KBM-7 (cell line): ENCODE data around the gene MAPRE3.
"Not testable (repeated sequence)": the region's sequence is repeated elsewhere in the genome, so short reads cannot be mapped to it uniquely, and the experiment has no call there.

Experiments used
- DNase-seq: peaks from one replicate; pipeline ENCODE4 v3.0.0-alpha.2; 2015
- in situ Hi-C: fragments of 300-500 bp; cut with MboI; formaldehyde crosslinking; loops from 2 replicates; pipeline ENCODE4 v1.14.3; 2020; ENCODE audit warnings: low sequenced_read_pairs, low pct_unique_long_range_greater_than_20kb, mixed read lengths

Gene MAPRE3

GRCh38 chr2:26970244-26970927 lies at the start of gene MAPRE3:
Gene MAPRE3, plus strand, starts transcription at chr2:26970637. Its CDS starts 51,582 bp downstream, at chr2:27022219.
- peak; percentile 85 for DNase-seq
- in situ Hi-C loops: no loop called here

- no peak for DNase-seq
- in situ Hi-C loops: no loop called here
Measured at GRCh38 chr2:26921323-26921722, 49.1 kb upstream of the MAPRE3 start.

GRCh38 chr2:26922405-26923188 lies 47.8 kb upstream of the MAPRE3 start:
- in situ Hi-C loops: no loop called here
- peak; percentile 72 for DNase-seq

GRCh38 chr2:26923189-26923466 lies 47.3 kb upstream of the MAPRE3 start:
- in situ Hi-C loops, DNase-seq: not testable (repeated sequence)

GRCh38 chr2:26924731-26925099 lies 45.7 kb upstream of the MAPRE3 start:
- in situ Hi-C loops: loop anchor here (25.0 kb wide), 1 partner anchor 87 kb away; the partner anchor contains the start of gene DPYSL5
- DNase-seq: no peak

GRCh38 chr2:26925100-26925791 lies 45.2 kb upstream of the MAPRE3 start:
- no peak for DNase-seq
- in situ Hi-C loops: loop anchor here (25.0 kb wide), 1 partner anchor 88 kb away; the partner anchor contains the start of gene DPYSL5

- in situ Hi-C loops: loop anchor here (25.0 kb wide), 1 partner anchor 90 kb away; the partner anchor contains the start of gene DPYSL5
Measured at GRCh38 chr2:26927221-26927620, 43.2 kb upstream of the MAPRE3 start.

GRCh38 chr2:26932974-26933373 lies 37.5 kb upstream of the MAPRE3 start:
- in situ Hi-C loops: loop anchor here (25.0 kb wide), 1 partner anchor 96 kb away; the partner anchor contains the start of gene DPYSL5
- no peak for DNase-seq

More at GRCh38 chr2:26927221-26927620, 43.2 kb upstream of the MAPRE3 start:
- no peak for DNase-seq

GRCh38 chr2:26933431-26934334 lies 36.8 kb upstream of the MAPRE3 start:
- in situ Hi-C loops: loop anchor here (25.0 kb wide), 1 partner anchor 96 kb away; the partner anchor contains the start of gene DPYSL5

GRCh38 chr2:26934335-26934724 lies 36.1 kb upstream of the MAPRE3 start:
- in situ Hi-C loops: loop anchor here (25.0 kb wide), 1 partner anchor 97 kb away; the partner anchor contains the start of gene DPYSL5
- DNase-seq: no peak

More at GRCh38 chr2:26933431-26934334, 36.8 kb upstream of the MAPRE3 start:
- DNase-seq: no peak

- in situ Hi-C loops: loop anchor here (25.0 kb wide), 1 partner anchor 98 kb away; the partner anchor contains the start of gene DPYSL5
- DNase-seq: no peak
Measured at GRCh38 chr2:26934985-26935384, 35.5 kb upstream of the MAPRE3 start.

- in situ Hi-C loops: loop anchor here (25.0 kb wide), 1 partner anchor 100 kb away; the partner anchor contains the start of gene DPYSL5
- no peak for DNase-seq
Measured at GRCh38 chr2:26936855-26937254, 33.6 kb upstream of the MAPRE3 start.

- no peak for DNase-seq
- in situ Hi-C loops: loop anchor here (25.0 kb wide), 1 partner anchor 101 kb away; the partner anchor contains the start of gene DPYSL5
Measured at GRCh38 chr2:26938399-26939118, 31.9 kb upstream of the MAPRE3 start.

GRCh38 chr2:26940001-26940400 lies 30.4 kb upstream of the MAPRE3 start:
- DNase-seq: no peak
- in situ Hi-C loops: loop anchor here (25.0 kb wide), 1 partner anchor 103 kb away; the partner anchor contains the start of gene DPYSL5

- DNase-seq: no peak
- in situ Hi-C loops: loop anchor here (25.0 kb wide), 1 partner anchor 104 kb away; the partner anchor contains the start of gene DPYSL5
Measured at GRCh38 chr2:26941486-26941885, 29.0 kb upstream of the MAPRE3 start.

- DNase-seq: peak; percentile 86
- in situ Hi-C loops: loop anchor here (25.0 kb wide), 1 partner anchor 105 kb away; the partner anchor contains the start of gene DPYSL5
Measured at GRCh38 chr2:26942543-26943295, 27.7 kb upstream of the MAPRE3 start.
